ENCODE data around the gene KLHL40.

Gene KLHL40

GRCh38 chr3:42685363-42685881 lies at the start of gene KLHL40:
Gene KLHL40 (plus strand): TSS chr3:42685537. CDS start chr3:42685619, 82 bp downstream.
- Histone ChIP-seq H3K27ac (ENCODE audit: low read depth, low read length) (no peak within 1 kb of the TSS), H3K4me1 (ENCODE audit: control insufficient read depth, insufficient read depth, low read length) (no peaks in the 10 kb centered on the region), H3K27me3 (ENCODE audit: control insufficient read depth, insufficient read depth, low read length) (peaks cover 3% of the 10 kb centered on the region), H3K9ac (ENCODE audit: low read length) (no peak within 1 kb of the TSS), H3K4me3 (ENCODE audit: low read length) (peak within 1 kb of the TSS; percentile 33), H3K36me3 (ENCODE audit: control insufficient read depth, insufficient read depth, low read length) (no peaks in the 10 kb centered on the region)

GRCh38 chr3:42637001-42637400 lies 48.3 kb upstream of the KLHL40 start:
- peaks cover 35% of the 10 kb centered on the region for H3K36me3 ChIP-seq (ENCODE audit: control insufficient read depth, insufficient read depth, low read length)

GRCh38 chr3:42638339-42638842 lies 46.9 kb upstream of the KLHL40 start:
- Histone ChIP-seq H3K9ac (ENCODE audit: low read length) (no peak overlapping the region), H3K27me3 (ENCODE audit: control insufficient read depth, insufficient read depth, low read length) (no peaks in the 10 kb centered on the region), H3K4me1 (ENCODE audit: control insufficient read depth, insufficient read depth, low read length) (peaks cover 2% of the 10 kb centered on the region), H3K4me3 (ENCODE audit: low read length) (no peak overlapping the region), H3K27ac (ENCODE audit: low read depth, low read length) (no peak overlapping the region), H3K36me3 (ENCODE audit: control insufficient read depth, insufficient read depth, low read length) (peaks cover 38% of the 10 kb centered on the region)

More at GRCh38 chr3:42637001-42637400, 48.3 kb upstream of the KLHL40 start:
- Histone ChIP-seq H3K4me1 (ENCODE audit: control insufficient read depth, insufficient read depth, low read length) (peaks cover 2% of the 10 kb centered on the region), H3K9ac (ENCODE audit: low read length) (no peak overlapping the region), H3K4me3 (ENCODE audit: low read length) (no peak overlapping the region), H3K27ac (ENCODE audit: low read depth, low read length) (no peak overlapping the region), H3K27me3 (ENCODE audit: control insufficient read depth, insufficient read depth, low read length) (no peaks in the 10 kb centered on the region)

GRCh38 chr3:42639192-42639591 lies 46.1 kb upstream of the KLHL40 start:
- no peak overlapping the region for H3K4me3 ChIP-seq (ENCODE audit: low read length)
- no peak overlapping the region for H3K9ac ChIP-seq (ENCODE audit: low read length)
- H3K4me1 ChIP-seq (ENCODE audit: control insufficient read depth, insufficient read depth, low read length) = peaks cover 2% of the 10 kb centered on the region
- H3K27me3 ChIP-seq (ENCODE audit: control insufficient read depth, insufficient read depth, low read length) = no peaks in the 10 kb centered on the region
- peaks cover 43% of the 10 kb centered on the region for H3K36me3 ChIP-seq (ENCODE audit: control insufficient read depth, insufficient read depth, low read length)
- no peak overlapping the region for H3K27ac ChIP-seq (ENCODE audit: low read depth, low read length)

- H3K4me3 ChIP-seq (ENCODE audit: low read length) = no peak overlapping the region
- no peak overlapping the region for H3K9ac ChIP-seq (ENCODE audit: low read length)
- peaks cover 51% of the 10 kb centered on the region for H3K36me3 ChIP-seq (ENCODE audit: control insufficient read depth, insufficient read depth, low read length)
- no peaks in the 10 kb centered on the region for H3K27me3 ChIP-seq (ENCODE audit: control insufficient read depth, insufficient read depth, low read length)
- H3K4me1 ChIP-seq (ENCODE audit: control insufficient read depth, insufficient read depth, low read length) = peaks cover 2% of the 10 kb centered on the region
- H3K27ac ChIP-seq (ENCODE audit: low read depth, low read length) = no peak overlapping the region
Measured at GRCh38 chr3:42640129-42640528, 45.2 kb upstream of the KLHL40 start.

- Histone ChIP-seq H3K9ac (ENCODE audit: low read length) (no peak overlapping the region), H3K4me1 (ENCODE audit: control insufficient read depth, insufficient read depth, low read length) (peaks cover 2% of the 10 kb centered on the region), H3K36me3 (ENCODE audit: control insufficient read depth, insufficient read depth, low read length) (peaks cover 51% of the 10 kb centered on the region), H3K27me3 (ENCODE audit: control insufficient read depth, insufficient read depth, low read length) (no peaks in the 10 kb centered on the region), H3K27ac (ENCODE audit: low read depth, low read length) (no peak overlapping the region), H3K4me3 (ENCODE audit: low read length) (no peak overlapping the region)
Measured at GRCh38 chr3:42640771-42641370, 44.5 kb upstream of the KLHL40 start.

- H3K4me1 ChIP-seq (ENCODE audit: control insufficient read depth, insufficient read depth, low read length) = peaks cover 22% of the 10 kb centered on the region
- H3K27ac ChIP-seq (ENCODE audit: low read depth, low read length) = no peak overlapping the region
- no peaks in the 10 kb centered on the region for H3K27me3 ChIP-seq (ENCODE audit: control insufficient read depth, insufficient read depth, low read length)
- peaks cover 27% of the 10 kb centered on the region for H3K36me3 ChIP-seq (ENCODE audit: control insufficient read depth, insufficient read depth, low read length)
- no peak overlapping the region for H3K4me3 ChIP-seq (ENCODE audit: low read length)
- H3K9ac ChIP-seq (ENCODE audit: low read length) = no peak overlapping the region
Measured at GRCh38 chr3:42647821-42648459, 37.4 kb upstream of the KLHL40 start.

DNA sequence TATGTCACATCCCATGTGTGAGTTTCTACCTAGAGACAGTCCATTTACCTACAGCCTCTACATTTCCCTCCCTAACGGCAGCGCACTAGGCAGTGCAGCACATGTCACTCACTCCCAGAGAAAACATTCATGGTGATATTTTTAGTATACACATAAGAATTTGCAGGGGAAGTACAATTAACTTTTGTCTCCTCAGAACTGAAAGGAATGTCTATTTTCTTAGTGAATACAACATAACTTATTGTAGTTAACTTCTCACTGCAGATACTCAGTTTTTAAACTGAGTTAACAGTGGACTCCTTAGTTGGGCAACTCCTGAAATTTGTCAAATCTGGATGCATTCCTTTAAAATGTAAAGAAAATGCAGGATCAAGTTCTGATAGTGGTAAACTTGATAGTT lies 36.3 kb upstream of the KLHL40 start:
- no peak overlapping the region for H3K4me3 ChIP-seq (ENCODE audit: low read length)
- no peak overlapping the region for H3K27ac ChIP-seq (ENCODE audit: low read depth, low read length)
- H3K4me1 ChIP-seq (ENCODE audit: control insufficient read depth, insufficient read depth, low read length) = peaks cover 27% of the 10 kb centered on the region
- H3K36me3 ChIP-seq (ENCODE audit: control insufficient read depth, insufficient read depth, low read length) = peaks cover 22% of the 10 kb centered on the region
- H3K9ac ChIP-seq (ENCODE audit: low read length) = no peak overlapping the region
- no peaks in the 10 kb centered on the region for H3K27me3 ChIP-seq (ENCODE audit: control insufficient read depth, insufficient read depth, low read length)

- H3K4me3 ChIP-seq (ENCODE audit: low read length) = no peak overlapping the region
- no peaks in the 10 kb centered on the region for H3K27me3 ChIP-seq (ENCODE audit: control insufficient read depth, insufficient read depth, low read length)
- H3K27ac ChIP-seq (ENCODE audit: low read depth, low read length) = no peak overlapping the region
- H3K36me3 ChIP-seq (ENCODE audit: control insufficient read depth, insufficient read depth, low read length) = peaks cover 17% of the 10 kb centered on the region
- H3K4me1 ChIP-seq (ENCODE audit: control insufficient read depth, insufficient read depth, low read length) = peaks cover 27% of the 10 kb centered on the region
- H3K9ac ChIP-seq (ENCODE audit: low read length) = no peak overlapping the region
Measured at GRCh38 chr3:42649783-42650182, 35.6 kb upstream of the KLHL40 start.

- H3K4me1 ChIP-seq (ENCODE audit: control insufficient read depth, insufficient read depth, low read length) = peaks cover 39% of the 10 kb centered on the region
- peaks cover 13% of the 10 kb centered on the region for H3K36me3 ChIP-seq (ENCODE audit: control insufficient read depth, insufficient read depth, low read length)
- H3K4me3 ChIP-seq (ENCODE audit: low read length) = peak overlapping the region; percentile 78
- H3K9ac ChIP-seq (ENCODE audit: low read length) = peak overlapping the region; percentile 12
- H3K27ac ChIP-seq (ENCODE audit: low read depth, low read length) = peak overlapping the region; percentile 83
- H3K27me3 ChIP-seq (ENCODE audit: control insufficient read depth, insufficient read depth, low read length) = no peaks in the 10 kb centered on the region
Measured at GRCh38 chr3:42651248-42652091, 33.9 kb upstream of the KLHL40 start.

- Histone ChIP-seq H3K4me1 (ENCODE audit: control insufficient read depth, insufficient read depth, low read length) (peaks cover 39% of the 10 kb centered on the region), H3K9ac (ENCODE audit: low read length) (no peak overlapping the region), H3K27me3 (ENCODE audit: control insufficient read depth, insufficient read depth, low read length) (no peaks in the 10 kb centered on the region), H3K27ac (ENCODE audit: low read depth, low read length) (peak overlapping the region; percentile 83), H3K4me3 (ENCODE audit: low read length) (peak overlapping the region; percentile 78), H3K36me3 (ENCODE audit: control insufficient read depth, insufficient read depth, low read length) (peaks cover 8% of the 10 kb centered on the region)
Measured at GRCh38 chr3:42652251-42652610, 33.1 kb upstream of the KLHL40 start.

GRCh38 chr3:42652611-42653302 lies 32.6 kb upstream of the KLHL40 start:
- Histone ChIP-seq H3K27ac (ENCODE audit: low read depth, low read length) (peak overlapping the region; percentile 83), H3K4me1 (ENCODE audit: control insufficient read depth, insufficient read depth, low read length) (peaks cover 39% of the 10 kb centered on the region), H3K27me3 (ENCODE audit: control insufficient read depth, insufficient read depth, low read length) (no peaks in the 10 kb centered on the region), H3K4me3 (ENCODE audit: low read length) (peak overlapping the region; percentile 78), H3K9ac (ENCODE audit: low read length) (peak overlapping the region; percentile 57), H3K36me3 (ENCODE audit: control insufficient read depth, insufficient read depth, low read length) (peaks cover 3% of the 10 kb centered on the region)

Measured in rectal smooth muscle tissue (tissue), 1 donor.